ENCODE results near the gene COX7B2. TPM values are rescaled to one million over a fixed set of nuclear protein-coding genes. Genes with fewer than 3 reads are reported as not detected.

COX7B2 gene
- total and polyA plus RNA-seq, 2 of the 13 experiments (the other 11 are each of a cell fraction or from before 2014, with no cell fraction given), result not detected

DNA sequence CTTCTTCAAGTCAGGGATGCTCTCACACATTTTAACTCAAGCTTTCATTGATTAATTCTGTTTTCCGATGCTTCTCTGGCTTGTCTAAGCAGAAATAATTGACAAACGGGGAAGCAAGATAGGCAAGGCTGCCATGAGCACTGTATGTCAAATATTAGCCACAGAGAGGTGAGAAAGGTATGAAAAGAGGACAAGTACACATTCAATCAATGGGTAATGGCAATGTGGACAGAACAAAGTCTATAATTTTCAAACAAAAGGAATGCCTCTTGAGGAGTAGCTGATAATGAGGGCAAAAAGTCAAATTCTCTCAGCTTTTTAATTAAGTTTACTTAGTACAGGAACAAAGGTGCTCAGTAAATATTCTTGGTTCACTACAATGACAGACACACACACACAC is 19.6 kb downstream of the COX7B2 start (continued):
- peak; percentile 57; the same call in 1 of the 2 replicates for TF ChIP-seq HNF1A (IDR thresholded peaks at IDR 0.05; ENCODE audit: low read depth)
- TF ChIP-seq HNF1A (CRISPR knock-in tag; IDR thresholded peaks at IDR 0.05; ENCODE audit: borderline replicate concordance), result no peak
- peak; percentile 50; the same call in 1 of the 2 replicates for TF ChIP-seq TCF7 (IDR thresholded peaks at IDR 0.05; ENCODE audit: low read depth)
- peak in 1 of 2 experiments; percentile 28; a peak in 1 of 4 replicates for TF ChIP-seq EP300 (IDR thresholded peaks at IDR 0.05; ENCODE audit: low read depth in 2 of 2, low read length in 2 of 2)
- no peak for TF ChIP-seq EP300 (CRISPR knock-in tag; IDR thresholded peaks at IDR 0.05; ENCODE audit: borderline replicate concordance)
- peak; percentile 78 for TF ChIP-seq SOX5 (CRISPR knock-in tag; IDR thresholded peaks at IDR 0.05; ENCODE audit: borderline replicate concordance)
- TF ChIP-seq JUND (CRISPR knock-in tag; IDR thresholded peaks at IDR 0.05), result no peak
- TF ChIP-seq MED1 (CRISPR knock-in tag; IDR thresholded peaks at IDR 0.05), result no peak
- TF ChIP-seq BCL6 (CRISPR knock-in tag; IDR thresholded peaks at IDR 0.05), result 0 out of 2 replicates have a peak, but pooled peaks have one; percentile 14
- TF ChIP-seq MYC (CRISPR knock-in tag; IDR thresholded peaks at IDR 0.05; ENCODE audit: borderline replicate concordance), result no peak
- peak; percentile 33; the same call in 1 of the 2 replicates for TF ChIP-seq RARA (CRISPR knock-in tag; IDR thresholded peaks at IDR 0.05)
- peak; percentile 82 for TF ChIP-seq NR2F2 (IDR thresholded peaks at IDR 0.05; ENCODE audit: borderline replicate concordance, low read depth)
- TF ChIP-seq NR2F1 (CRISPR knock-in tag; IDR thresholded peaks at IDR 0.05), result peak in 1 of 2 experiments; percentile 60; a peak in 1 of 4 replicates
- peak; percentile 85 for TF ChIP-seq TBX3 (IDR thresholded peaks at IDR 0.05; ENCODE audit: borderline replicate concordance)
- TF ChIP-seq ZNF678 (CRISPR knock-in tag; IDR thresholded peaks at IDR 0.05), result no peak
- peak; percentile 46; the same call in 1 of the 2 replicates for TF ChIP-seq HNF4G (IDR thresholded peaks at IDR 0.05; ENCODE audit: borderline replicate concordance, low read depth, low read length)
- TF ChIP-seq HNF4G (CRISPR knock-in tag; IDR thresholded peaks at IDR 0.05; ENCODE audit: borderline replicate concordance, low read depth), result no peak
- TF ChIP-seq SOX6 (IDR thresholded peaks at IDR 0.05), result no peak
- TF ChIP-seq SOX6 (CRISPR knock-in tag; IDR thresholded peaks at IDR 0.05), result peak; percentile 92
- TF ChIP-seq ZNF430 (CRISPR knock-in tag; IDR thresholded peaks at IDR 0.05), result 0 out of 2 replicates have a peak, but pooled peaks have one; percentile 20
- TF ChIP-seq ZNF609 (CRISPR knock-in tag; IDR thresholded peaks at IDR 0.05; ENCODE audit: borderline replicate concordance), result peak; percentile 75
- 0 out of 2 replicates have a peak, but pooled peaks have one; percentile 29 for TF ChIP-seq ZKSCAN5 (CRISPR knock-in tag; IDR thresholded peaks at IDR 0.05)
- TF ChIP-seq CREM (IDR thresholded peaks at IDR 0.05), result peak; percentile 19; the same call in 1 of the 2 replicates
- no peak for TF ChIP-seq CREM (CRISPR knock-in tag; IDR thresholded peaks at IDR 0.05)

Data from HepG2 (cell line).